GM10266 (cell line): ENCODE measurements around the gene EIF3D.
A peak's percentile ranks its signal among the peaks of the same experiment; 100 is the strongest.

ENCODE experiments used
- DNase-seq: peaks from one replicate; pipeline ENCODE4 v3.0.0; 2012; ENCODE audit errors: extremely low spot score
- TF ChIP-seq, protein P1 (sequence below): IDR thresholded peaks from 2 replicates; pipeline ENCODE4 v1.5.1; 2012; ENCODE audit warnings: mild to moderate bottlenecking, low read depth; ENCODE audit not compliant: control insufficient read depth, insufficient read depth; ENCODE audit errors: missing control alignments

Gene EIF3D

GRCh38 chr22:36507518-36508010, 21.4 kb downstream of the EIF3D start:
- TF ChIP-seq, protein P1, sequence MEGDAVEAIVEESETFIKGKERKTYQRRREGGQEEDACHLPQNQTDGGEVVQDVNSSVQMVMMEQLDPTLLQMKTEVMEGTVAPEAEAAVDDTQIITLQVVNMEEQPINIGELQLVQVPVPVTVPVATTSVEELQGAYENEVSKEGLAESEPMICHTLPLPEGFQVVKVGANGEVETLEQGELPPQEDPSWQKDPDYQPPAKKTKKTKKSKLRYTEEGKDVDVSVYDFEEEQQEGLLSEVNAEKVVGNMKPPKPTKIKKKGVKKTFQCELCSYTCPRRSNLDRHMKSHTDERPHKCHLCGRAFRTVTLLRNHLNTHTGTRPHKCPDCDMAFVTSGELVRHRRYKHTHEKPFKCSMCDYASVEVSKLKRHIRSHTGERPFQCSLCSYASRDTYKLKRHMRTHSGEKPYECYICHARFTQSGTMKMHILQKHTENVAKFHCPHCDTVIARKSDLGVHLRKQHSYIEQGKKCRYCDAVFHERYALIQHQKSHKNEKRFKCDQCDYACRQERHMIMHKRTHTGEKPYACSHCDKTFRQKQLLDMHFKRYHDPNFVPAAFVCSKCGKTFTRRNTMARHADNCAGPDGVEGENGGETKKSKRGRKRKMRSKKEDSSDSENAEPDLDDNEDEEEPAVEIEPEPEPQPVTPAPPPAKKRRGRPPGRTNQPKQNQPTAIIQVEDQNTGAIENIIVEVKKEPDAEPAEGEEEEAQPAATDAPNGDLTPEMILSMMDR = no peak
- DNase-seq = no peak

DNA sequence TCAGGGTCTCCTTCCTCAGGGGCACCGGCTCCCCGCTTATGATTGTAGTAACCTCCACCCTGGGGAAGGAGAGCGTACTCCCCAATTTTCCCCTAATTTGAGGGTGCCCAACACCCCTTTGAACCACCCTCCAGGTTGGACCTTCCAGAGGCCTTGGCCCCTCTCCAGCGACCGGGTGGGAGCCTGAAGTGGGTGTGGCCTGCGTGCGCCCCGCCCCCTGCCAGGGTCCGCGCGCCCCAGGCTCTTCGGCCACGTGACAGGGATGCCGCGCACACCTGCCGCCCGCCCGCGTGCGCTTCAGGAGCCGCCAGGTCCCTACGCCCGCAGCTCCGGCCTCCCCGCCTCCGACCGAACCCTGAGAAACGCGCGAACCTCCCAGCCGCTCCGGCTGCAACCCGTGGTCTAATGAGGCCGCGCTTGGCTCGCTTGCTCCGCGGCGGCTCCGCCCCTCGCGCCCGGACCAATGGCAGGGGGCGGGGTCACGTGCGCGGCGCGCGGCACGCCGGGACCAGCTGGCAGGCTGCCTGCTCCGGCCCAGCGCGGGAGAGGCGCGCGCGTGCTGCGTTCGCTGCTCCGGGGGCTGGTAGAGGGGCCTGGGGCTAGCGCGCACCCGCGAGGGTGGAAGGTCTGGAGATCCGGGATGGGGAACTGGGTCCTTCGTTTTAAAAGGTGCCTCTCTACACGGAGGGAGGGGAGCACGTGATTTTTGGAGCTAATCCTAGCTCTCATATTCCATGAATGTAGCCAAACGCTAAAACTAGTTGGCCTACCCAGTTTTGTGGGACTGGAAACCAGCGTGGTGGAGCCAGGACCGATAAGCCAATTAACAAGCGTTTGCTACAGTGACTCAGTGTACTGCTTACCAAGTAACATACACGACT, 22.1 kb downstream of the EIF3D start, which contains the start of gene FOXRED2:
Gene FOXRED2, minus strand, starts transcription at position 404 of the 881 bp plus-strand sequence. CDS start 618 bp downstream, outside the sequence.
- peak; percentile 99 for DNase-seq
- TF ChIP-seq, protein P1 = no peak

GRCh38 chr22:36505998-36506635, 22.8 kb downstream of the EIF3D start:
- no peak for DNase-seq
- TF ChIP-seq, protein P1 = no peak

DNA sequence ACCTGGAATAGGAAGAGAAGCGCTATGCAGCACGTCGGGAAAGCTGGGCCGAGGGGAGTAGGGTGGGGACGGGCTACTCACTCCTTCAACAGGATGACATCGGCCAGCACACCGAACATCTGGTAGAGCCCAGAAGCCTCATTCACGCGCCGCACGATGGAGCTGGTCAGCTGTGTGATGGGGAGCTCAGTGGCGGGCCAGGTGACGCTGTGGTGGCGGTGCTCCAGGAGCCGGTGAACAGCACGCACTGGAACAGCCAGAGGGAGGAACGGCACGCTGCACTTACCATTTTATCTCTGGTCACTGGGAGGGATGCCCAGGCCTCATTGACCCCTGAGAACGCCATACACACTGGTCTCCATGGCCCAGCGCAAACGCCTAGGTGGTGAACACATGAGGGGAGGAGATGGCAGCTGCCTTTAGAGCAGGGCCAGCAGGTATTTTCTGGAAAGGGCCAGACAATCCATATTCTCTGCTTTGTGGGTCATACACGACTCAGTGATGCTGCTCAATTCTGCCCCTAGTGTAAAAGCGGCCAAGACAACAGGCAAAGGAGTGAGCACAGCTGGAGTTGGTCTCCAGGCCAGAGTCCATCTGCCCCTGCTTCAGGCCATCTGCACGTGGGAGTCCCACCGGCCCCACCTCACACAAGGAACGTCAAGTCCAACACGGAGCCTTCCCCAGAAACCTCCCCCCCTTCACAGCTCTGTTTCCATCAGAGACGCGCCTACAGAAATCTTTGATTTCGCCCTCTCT, 30.9 kb downstream of the EIF3D start:
- DNase-seq = no peak
- TF ChIP-seq, protein P1 = no peak

- DNase-seq = peak; percentile 60
- TF ChIP-seq, protein P1 = no peak
These were observed 35.3 kb downstream of the EIF3D start for GRCh38 chr22:36493690-36494110.

GRCh38 chr22:36492109-36492508, 36.9 kb downstream of the EIF3D start:
- no peak for DNase-seq
- TF ChIP-seq, protein P1 = no peak

DNA sequence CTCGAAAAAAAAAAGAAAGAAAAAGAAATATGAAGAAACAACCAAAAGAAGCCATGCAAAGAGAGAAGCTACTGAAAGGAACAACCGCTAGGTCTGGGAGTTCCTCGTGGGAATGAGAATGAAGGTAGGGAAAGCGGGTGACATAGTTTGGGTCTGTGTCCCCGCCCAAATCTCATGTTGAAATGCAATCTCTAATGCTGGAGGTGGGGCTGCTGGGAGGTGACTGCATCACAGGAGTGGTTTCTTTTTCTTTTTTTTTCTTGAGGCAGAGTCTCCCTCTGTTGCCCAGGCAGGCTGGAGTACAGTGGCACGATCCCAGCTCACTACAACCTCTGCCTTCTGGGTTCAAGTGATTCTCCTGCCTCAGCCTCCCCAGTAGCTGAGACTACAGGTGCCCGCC, 37.8 kb downstream of the EIF3D start:
- TF ChIP-seq, protein P1 = no peak
- DNase-seq = no peak
